Mammary epithelial cell (primary cell): ENCODE data around the gene GSS.
"Not testable (repeated sequence)": the region's sequence is repeated elsewhere in the genome, so short reads cannot be mapped to it uniquely, and the experiment has no call there.

Source experiments
- EZH2 ChIP-seq: IDR thresholded peaks from 2 replicates; pipeline ENCODE4 v1.6.1; 2012; ENCODE audit warnings: low read length, inconsistent platforms, borderline replicate concordance
- TF ChIP-seq, protein P1 (sequence below), 2 donors: IDR thresholded peaks in 1 of 2; conservative IDR thresholded peaks in 1 of 2; 2 replicates each; pipeline ENCODE4 v1.5.1; 2011 to 2012; ENCODE audit warnings: inconsistent platforms in 2 of 2, low read length in 2 of 2, mild to moderate bottlenecking in 2 of 2, control low read depth in 1 of 2, low read depth in 1 of 2; ENCODE audit not compliant: insufficient read depth in 1 of 2; ENCODE audit errors: extremely low read depth in 1 of 2

DNA sequence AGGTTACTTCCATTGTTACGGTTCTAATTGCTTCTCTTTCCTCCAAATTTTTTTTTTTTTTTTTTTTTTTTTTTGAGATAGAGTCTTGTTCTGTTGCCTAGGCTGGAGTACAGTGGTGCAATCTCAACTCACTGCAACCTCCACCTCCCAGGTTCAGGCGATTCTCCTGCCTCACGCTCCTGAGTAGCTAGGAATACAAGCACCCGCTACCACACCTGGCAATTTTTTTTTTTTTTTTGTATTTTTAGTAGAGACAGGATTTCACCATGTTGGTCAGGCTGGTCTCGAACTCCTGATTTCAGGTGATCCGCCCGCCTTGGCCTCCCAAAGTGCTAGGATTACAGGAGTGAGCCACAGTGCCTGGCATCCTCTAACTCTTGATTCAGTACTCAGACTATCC lies 74.6 kb downstream of the GSS start:
- TF ChIP-seq, protein P1, sequence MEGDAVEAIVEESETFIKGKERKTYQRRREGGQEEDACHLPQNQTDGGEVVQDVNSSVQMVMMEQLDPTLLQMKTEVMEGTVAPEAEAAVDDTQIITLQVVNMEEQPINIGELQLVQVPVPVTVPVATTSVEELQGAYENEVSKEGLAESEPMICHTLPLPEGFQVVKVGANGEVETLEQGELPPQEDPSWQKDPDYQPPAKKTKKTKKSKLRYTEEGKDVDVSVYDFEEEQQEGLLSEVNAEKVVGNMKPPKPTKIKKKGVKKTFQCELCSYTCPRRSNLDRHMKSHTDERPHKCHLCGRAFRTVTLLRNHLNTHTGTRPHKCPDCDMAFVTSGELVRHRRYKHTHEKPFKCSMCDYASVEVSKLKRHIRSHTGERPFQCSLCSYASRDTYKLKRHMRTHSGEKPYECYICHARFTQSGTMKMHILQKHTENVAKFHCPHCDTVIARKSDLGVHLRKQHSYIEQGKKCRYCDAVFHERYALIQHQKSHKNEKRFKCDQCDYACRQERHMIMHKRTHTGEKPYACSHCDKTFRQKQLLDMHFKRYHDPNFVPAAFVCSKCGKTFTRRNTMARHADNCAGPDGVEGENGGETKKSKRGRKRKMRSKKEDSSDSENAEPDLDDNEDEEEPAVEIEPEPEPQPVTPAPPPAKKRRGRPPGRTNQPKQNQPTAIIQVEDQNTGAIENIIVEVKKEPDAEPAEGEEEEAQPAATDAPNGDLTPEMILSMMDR (conservative IDR thresholded peaks at IDR 0.05 in 1 of 2, IDR thresholded peaks at IDR 0.05 in 1 of 2; ENCODE audit: extremely low read depth in 1 of 2, insufficient read depth in 1 of 2, low read depth in 1 of 2, low read length in 2 of 2) = not testable (repeated sequence)
- not testable (repeated sequence) for TF ChIP-seq EZH2
